ENCODE measurements around the gene CAB39.

CAB39 gene

GRCh38 chr2:230863442-230864121 is 150.9 kb downstream of the CAB39 start:
- Histone ChIP-seq H2AFZ (ENCODE audit: low read depth) (peak overlapping the region; percentile 89; the same call in 1 of the 2 replicates), H3K9ac (no peak overlapping the region), H3K79me2 (ENCODE audit: insufficient read depth, low read depth) (peaks cover 44% of the 10 kb centered on the region), H3K27ac (no peak overlapping the region), H3K27me3 (ENCODE audit: insufficient read depth, low read depth) (no peaks in the 10 kb centered on the region; the same call in 1 of the 2 replicates), H4K20me1 (ENCODE audit: insufficient read depth) (no peaks in the 10 kb centered on the region), H3K4me2 (no peak overlapping the region; the same call in 1 of the 2 replicates), H3K4me3 (IDR thresholded peaks at IDR 0.05; ENCODE audit: insufficient read depth, low read depth, low read length) (no peak overlapping the region), H3K4me1 (ENCODE audit: low read depth, poor library complexity, severe bottlenecking) (peaks cover 33% of the 10 kb centered on the region), H3K36me3 (ENCODE audit: insufficient read depth) (no peaks in the 10 kb centered on the region)
- no peak for TF ChIP-seq CTCF (conservative IDR thresholded peaks at IDR 0.05; ENCODE audit: low read depth, low read length)

GRCh38 chr2:230864122-230864604 is 151.5 kb downstream of the CAB39 start:
- no peaks in the 10 kb centered on the region; the same call in 1 of the 2 replicates for H3K27me3 ChIP-seq (ENCODE audit: insufficient read depth, low read depth)
- H3K4me3 ChIP-seq (IDR thresholded peaks at IDR 0.05; ENCODE audit: insufficient read depth, low read depth, low read length) = peak overlapping the region; percentile 67
- H3K27ac ChIP-seq = peak overlapping the region; percentile 30; the same call in 1 of the 2 replicates
- H2AFZ ChIP-seq (ENCODE audit: low read depth) = peak overlapping the region; percentile 89
- peak overlapping the region; percentile 99 for H3K4me2 ChIP-seq
- H3K4me1 ChIP-seq (ENCODE audit: low read depth, poor library complexity, severe bottlenecking) = peaks cover 38% of the 10 kb centered on the region
- H3K79me2 ChIP-seq (ENCODE audit: insufficient read depth, low read depth) = peaks cover 50% of the 10 kb centered on the region
- TF ChIP-seq CTCF (conservative IDR thresholded peaks at IDR 0.05; ENCODE audit: low read depth, low read length) = no peak
- H3K9ac ChIP-seq = peak overlapping the region; percentile 51; the same call in 1 of the 2 replicates
- no peaks in the 10 kb centered on the region for H3K36me3 ChIP-seq (ENCODE audit: insufficient read depth)
- no peaks in the 10 kb centered on the region for H4K20me1 ChIP-seq (ENCODE audit: insufficient read depth)

GRCh38 chr2:230864605-230865306 is 152.1 kb downstream of the CAB39 start, which contains the start of gene ITM2C:
Gene ITM2C (plus strand): TSS chr2:230864942. CDS start chr2:230865026, 84 bp downstream.
- Histone ChIP-seq H2AFZ (ENCODE audit: low read depth) (peak within 1 kb of the TSS; percentile 89), H3K4me1 (ENCODE audit: low read depth, poor library complexity, severe bottlenecking) (peaks cover 44% of the 10 kb centered on the region), H3K27me3 (ENCODE audit: insufficient read depth, low read depth) (no peaks in the 10 kb centered on the region; the same call in 1 of the 2 replicates)

More at GRCh38 chr2:230864605-230865306, 152.1 kb downstream of the CAB39 start, which contains the start of gene ITM2C:
- Histone ChIP-seq H4K20me1 (ENCODE audit: insufficient read depth) (no peaks in the 10 kb centered on the region), H3K27ac (peak within 1 kb of the TSS; percentile 87), H3K4me2 (peak within 1 kb of the TSS; percentile 99), H3K79me2 (ENCODE audit: insufficient read depth, low read depth) (peaks cover 56% of the 10 kb centered on the region), H3K9ac (peak within 1 kb of the TSS; percentile 86), H3K36me3 (ENCODE audit: insufficient read depth) (no peaks in the 10 kb centered on the region), H3K4me3 (IDR thresholded peaks at IDR 0.05; ENCODE audit: insufficient read depth, low read depth, low read length) (peak within 1 kb of the TSS; percentile 67)
- TF ChIP-seq CTCF (conservative IDR thresholded peaks at IDR 0.05; ENCODE audit: low read depth, low read length) = peak; percentile 29; the same call in 1 of the 2 replicates
